ENCODE measurements around the gene TRAF5.

The TRAF5 gene

GRCh38 chr1:211328084-211328694 lies 1.6 kb downstream of the TRAF5 start:
- DNase-seq (ENCODE audit: low spot score) = no peak

- DNase-seq (ENCODE audit: low spot score) = no peak
These were observed 2.3 kb downstream of the TRAF5 start for GRCh38 chr1:211328866-211329475.

GRCh38 chr1:211329764-211330201 lies 3.1 kb downstream of the TRAF5 start:
- DNase-seq (ENCODE audit: low spot score) = peak; percentile 77

- DNase-seq (ENCODE audit: low spot score) = no peak
These were observed 3.8 kb downstream of the TRAF5 start for GRCh38 chr1:211330282-211330936.

GRCh38 chr1:211331011-211331709 lies 4.5 kb downstream of the TRAF5 start:
- no peak for DNase-seq (ENCODE audit: low spot score)

GRCh38 chr1:211332036-211332616 lies 5.5 kb downstream of the TRAF5 start:
- no peak for DNase-seq (ENCODE audit: low spot score)

GRCh38 chr1:211332830-211333229 lies 6.2 kb downstream of the TRAF5 start:
- DNase-seq (ENCODE audit: low spot score) = no peak

- DNase-seq (ENCODE audit: low spot score) = no peak
These were observed 7.3 kb downstream of the TRAF5 start for GRCh38 chr1:211333906-211334305.

- DNase-seq (ENCODE audit: low spot score) = no peak
These were observed 8.4 kb downstream of the TRAF5 start for GRCh38 chr1:211334986-211335385.

- peak; percentile 64 for DNase-seq (ENCODE audit: low spot score)
These were observed 9.0 kb downstream of the TRAF5 start for GRCh38 chr1:211335522-211336157.

GRCh38 chr1:211336161-211336560 lies 9.5 kb downstream of the TRAF5 start:
- DNase-seq (ENCODE audit: low spot score) = no peak

GRCh38 chr1:211336775-211337174 lies 10.1 kb downstream of the TRAF5 start:
- no peak for DNase-seq (ENCODE audit: low spot score)

- no peak for DNase-seq (ENCODE audit: low spot score)
These were observed 11.0 kb downstream of the TRAF5 start for GRCh38 chr1:211337430-211338223.

GRCh38 chr1:211338224-211338620 lies 11.6 kb downstream of the TRAF5 start:
- DNase-seq (ENCODE audit: low spot score) = no peak

GRCh38 chr1:211339631-211340041 lies 13.0 kb downstream of the TRAF5 start:
- DNase-seq (ENCODE audit: low spot score) = no peak

- no peak for DNase-seq (ENCODE audit: low spot score)
These were observed 14.2 kb downstream of the TRAF5 start for GRCh38 chr1:211340622-211341507.

GRCh38 chr1:211341999-211342398 lies 15.4 kb downstream of the TRAF5 start:
- DNase-seq (ENCODE audit: low spot score) = no peak

- no peak for DNase-seq (ENCODE audit: low spot score)
These were observed 17.0 kb downstream of the TRAF5 start for GRCh38 chr1:211343607-211344006.

GRCh38 chr1:211344152-211344618 lies 17.6 kb downstream of the TRAF5 start:
- DNase-seq (ENCODE audit: low spot score) = no peak

GRCh38 chr1:211345719-211346118 lies 19.1 kb downstream of the TRAF5 start:
- DNase-seq (ENCODE audit: low spot score) = no peak

All from germinal center (tissue), 1 donor.